ENCODE data around the gene ENTPD2.

DNA sequence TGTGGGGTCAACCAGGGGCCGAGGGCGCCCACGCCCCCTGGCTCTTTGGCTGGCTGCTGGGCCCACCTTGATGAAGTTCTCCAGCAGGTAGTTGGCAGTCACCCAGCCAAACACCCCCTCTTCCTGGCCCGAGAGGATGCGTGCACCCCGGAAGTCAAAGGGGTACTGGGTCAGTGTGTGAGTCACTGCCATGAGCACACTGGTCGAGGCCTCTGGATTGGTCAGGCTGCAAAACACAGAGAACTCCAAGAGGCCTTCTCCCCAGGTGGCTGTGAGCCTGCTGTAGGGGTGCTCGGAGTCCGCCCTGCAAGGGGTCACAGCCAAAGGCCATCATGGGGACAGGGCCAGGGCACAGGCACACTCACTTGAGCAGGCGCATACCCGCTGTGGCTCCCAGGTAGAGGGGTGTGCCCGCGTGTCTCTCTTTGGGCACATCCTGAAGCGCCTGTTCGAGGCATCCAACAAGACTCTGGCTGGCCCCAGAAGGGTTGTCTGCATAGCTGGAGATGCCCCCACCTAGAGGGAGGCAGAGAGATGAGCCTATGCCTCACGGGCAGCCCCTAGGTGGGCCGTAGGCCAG is 2.6 kb downstream of the ENTPD2 start:
- TF ChIP-seq, protein P1, sequence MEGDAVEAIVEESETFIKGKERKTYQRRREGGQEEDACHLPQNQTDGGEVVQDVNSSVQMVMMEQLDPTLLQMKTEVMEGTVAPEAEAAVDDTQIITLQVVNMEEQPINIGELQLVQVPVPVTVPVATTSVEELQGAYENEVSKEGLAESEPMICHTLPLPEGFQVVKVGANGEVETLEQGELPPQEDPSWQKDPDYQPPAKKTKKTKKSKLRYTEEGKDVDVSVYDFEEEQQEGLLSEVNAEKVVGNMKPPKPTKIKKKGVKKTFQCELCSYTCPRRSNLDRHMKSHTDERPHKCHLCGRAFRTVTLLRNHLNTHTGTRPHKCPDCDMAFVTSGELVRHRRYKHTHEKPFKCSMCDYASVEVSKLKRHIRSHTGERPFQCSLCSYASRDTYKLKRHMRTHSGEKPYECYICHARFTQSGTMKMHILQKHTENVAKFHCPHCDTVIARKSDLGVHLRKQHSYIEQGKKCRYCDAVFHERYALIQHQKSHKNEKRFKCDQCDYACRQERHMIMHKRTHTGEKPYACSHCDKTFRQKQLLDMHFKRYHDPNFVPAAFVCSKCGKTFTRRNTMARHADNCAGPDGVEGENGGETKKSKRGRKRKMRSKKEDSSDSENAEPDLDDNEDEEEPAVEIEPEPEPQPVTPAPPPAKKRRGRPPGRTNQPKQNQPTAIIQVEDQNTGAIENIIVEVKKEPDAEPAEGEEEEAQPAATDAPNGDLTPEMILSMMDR (IDR thresholded peaks at IDR 0.05): no peak
- TF ChIP-seq POLR2A (IDR thresholded peaks at IDR 0.05): no peak

Measured in adrenal gland (tissue), 5 donors.